HG02981 (cell line): ENCODE results near the gene C1QB.

Experiments used
- ATAC-seq: cut with Tn5 transposase; IDR thresholded peaks from one replicate; pipeline ENCODE4 v1.9.1; 2021; ENCODE audit warnings: mild to moderate bottlenecking, moderate library complexity; ENCODE audit not compliant: unreplicated experiment

C1QB gene

GRCh38 chr1:22652881-22653316, at the start of gene C1QB:
Gene C1QB (plus strand): TSS chr1:22653236. CDS start chr1:22659463, 6,227 bp downstream.
- no peak for ATAC-seq

GRCh38 chr1:22606161-22606560, 46.9 kb upstream of the C1QB start:
- ATAC-seq: no peak

GRCh38 chr1:22607154-22607553, 45.9 kb upstream of the C1QB start:
- no peak for ATAC-seq

GRCh38 chr1:22608361-22608760, 44.7 kb upstream of the C1QB start:
- ATAC-seq: no peak

- ATAC-seq: no peak
Observed at GRCh38 chr1:22609291-22609690, 43.7 kb upstream of the C1QB start.

- ATAC-seq: no peak
Observed at GRCh38 chr1:22611530-22611947, 41.5 kb upstream of the C1QB start.

GRCh38 chr1:22612671-22613571, 40.1 kb upstream of the C1QB start:
- ATAC-seq: no peak

GRCh38 chr1:22613572-22613918, 39.5 kb upstream of the C1QB start:
- no peak for ATAC-seq

GRCh38 chr1:22613951-22614350, 39.1 kb upstream of the C1QB start:
- ATAC-seq: no peak

- ATAC-seq: no peak
Observed at GRCh38 chr1:22615886-22616285, 37.1 kb upstream of the C1QB start.

- no peak for ATAC-seq
Observed at GRCh38 chr1:22616571-22616970, 36.5 kb upstream of the C1QB start.

GRCh38 chr1:22618056-22618455, 35.0 kb upstream of the C1QB start:
- ATAC-seq: no peak

GRCh38 chr1:22619252-22619651, 33.8 kb upstream of the C1QB start:
- ATAC-seq: no peak

- no peak for ATAC-seq
Observed at GRCh38 chr1:22619798-22620197, 33.2 kb upstream of the C1QB start.

- ATAC-seq: no peak
Observed at GRCh38 chr1:22621761-22622160, 31.3 kb upstream of the C1QB start.

GRCh38 chr1:22625262-22625925, 27.6 kb upstream of the C1QB start:
- ATAC-seq: no peak

- no peak for ATAC-seq
Observed at GRCh38 chr1:22626237-22627157, 26.5 kb upstream of the C1QB start.

GRCh38 chr1:22627331-22627730, 25.7 kb upstream of the C1QB start:
- ATAC-seq: no peak

- no peak for ATAC-seq
Observed at GRCh38 chr1:22628698-22629444, 24.2 kb upstream of the C1QB start.

- no peak for ATAC-seq
Observed at GRCh38 chr1:22629886-22630285, 23.1 kb upstream of the C1QB start.
